OCI-LY1 (cell line): Measurements from ENCODE around the gene ASCC2.

ENCODE experiments used
- H2AFZ ChIP-seq: fragments of 200-600 bp; sonication (generic), shearing (Covaris generic); 2 replicates; pipeline ENCODE4 v1.6.0; 2014; ENCODE audit warnings: antibody characterized with exemption, mild to moderate bottlenecking, low read length
- H3F3A ChIP-seq: fragments of 200-600 bp; sonication (generic), shearing (Covaris generic); 2 replicates; pipeline ENCODE4 v1.6.0; 2014; ENCODE audit warnings: mild to moderate bottlenecking, antibody characterized with exemption, low read length, moderate library complexity; ENCODE audit not compliant: insufficient read depth
- H3K27ac ChIP-seq: fragments of 200-600 bp; sonication (generic); 2 replicates; pipeline ENCODE4 v1.5.1; 2014; ENCODE audit warnings: low read length, mixed run types, mild to moderate bottlenecking, low read depth; ENCODE audit not compliant: poor library complexity, severe bottlenecking
- H3K27me3 ChIP-seq: fragments of 200-600 bp; sonication (generic); 2 replicates; pipeline ENCODE4 v1.6.0; 2014; ENCODE audit warnings: antibody characterized with exemption, mild to moderate bottlenecking, low read length, moderate library complexity; ENCODE audit not compliant: insufficient read depth
- H3K36me3 ChIP-seq: fragments of 200-600 bp; sonication (generic); 2 replicates; pipeline ENCODE4 v1.6.1; 2014; ENCODE audit warnings: mild to moderate bottlenecking, antibody characterized with exemption, low read length, moderate library complexity, mixed read lengths; ENCODE audit not compliant: insufficient read depth
- H3K4me1 ChIP-seq: fragments of 200-600 bp; sonication (generic); 2 replicates; pipeline ENCODE4 v1.5.1; 2014; ENCODE audit warnings: mild to moderate bottlenecking, low read length, moderate library complexity; ENCODE audit not compliant: insufficient read depth, severe bottlenecking
- H3K4me2 ChIP-seq: fragments of 200-600 bp; sonication (generic), shearing (Covaris generic); 2 replicates; pipeline ENCODE4 v1.6.1; 2014; ENCODE audit warnings: low read length
- H3K4me3 ChIP-seq: fragments of 200-600 bp; sonication (generic); 2 replicates; pipeline ENCODE4 v1.5.1; 2014; ENCODE audit warnings: low read length, low read depth, mild to moderate bottlenecking, mixed read lengths; ENCODE audit not compliant: poor library complexity, severe bottlenecking
- H3K79me2 ChIP-seq: fragments of 200-600 bp; shearing (Covaris generic); 2 replicates; pipeline ENCODE4 v1.6.1; 2016; ENCODE audit warnings: mixed run types, low read length, mixed read lengths; ENCODE audit not compliant: insufficient read depth
- H3K9ac ChIP-seq: fragments of 200-600 bp; sonication (generic), shearing (Covaris generic); 2 replicates; pipeline ENCODE4 v1.6.1; 2014; ENCODE audit warnings: mild to moderate bottlenecking, low read length, mixed read lengths
- H3K9me2 ChIP-seq: fragments of 200-600 bp; sonication (generic), shearing (Covaris generic); 2 replicates; pipeline ENCODE4 v1.6.1; 2014; ENCODE audit warnings: low read depth, mild to moderate bottlenecking, low read length, mixed read lengths
- H3K9me3 ChIP-seq: fragments of 200-600 bp; shearing (Covaris generic); 2 replicates; pipeline ENCODE4 v1.6.1; 2014; ENCODE audit warnings: low read length, mixed read lengths
- H4K20me1 ChIP-seq: fragments of 200-600 bp; sonication (generic), shearing (Covaris generic); 2 replicates; pipeline ENCODE4 v1.6.0; 2016; ENCODE audit warnings: mild to moderate bottlenecking, low read length; ENCODE audit not compliant: insufficient read depth
- EZH2 ChIP-seq: fragments of 200-600 bp; sonication (generic), shearing (Covaris generic); IDR thresholded peaks from 2 replicates; pipeline ENCODE4 v1.8.0; 2017; ENCODE audit warnings: borderline replicate concordance, mixed run types, mild to moderate bottlenecking, antibody characterized with exemption, low read length, moderate library complexity, mixed read lengths
- TF ChIP-seq, protein P1 (sequence below): fragments of 200-600 bp; sonication (generic), shearing (Covaris generic); IDR thresholded peaks from 2 replicates; pipeline ENCODE4 v1.5.1; 2017; ENCODE audit warnings: mild to moderate bottlenecking, antibody characterized with exemption, low read length, moderate library complexity, mixed read lengths

The ASCC2 gene

DNA sequence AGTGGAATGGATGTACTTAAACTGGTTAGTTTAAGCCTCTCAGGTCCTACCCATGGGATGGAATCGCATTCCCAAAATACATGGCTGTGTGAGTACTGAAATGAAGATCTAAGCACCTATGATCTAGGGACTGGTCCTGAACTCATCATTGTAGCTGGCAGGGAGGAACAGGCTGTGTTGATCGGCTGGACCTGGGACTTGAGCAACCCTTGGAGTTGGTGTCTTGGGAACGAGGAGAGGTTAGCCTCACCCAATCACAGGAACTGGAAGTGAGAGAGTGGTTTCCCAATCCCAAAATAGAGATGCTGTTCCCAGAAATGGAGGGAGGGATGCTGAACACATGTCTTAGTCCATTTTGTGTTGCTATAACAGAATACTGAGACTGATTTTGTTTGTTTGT lies 16.4 kb upstream of the ASCC2 start:
- no peaks in the 10 kb centered on the region for H4K20me1 ChIP-seq
- no peak overlapping the region for H2AFZ ChIP-seq
- H3K4me3 ChIP-seq = no peak overlapping the region
- no peaks in the 10 kb centered on the region for H3K79me2 ChIP-seq
- TF ChIP-seq, protein P1, sequence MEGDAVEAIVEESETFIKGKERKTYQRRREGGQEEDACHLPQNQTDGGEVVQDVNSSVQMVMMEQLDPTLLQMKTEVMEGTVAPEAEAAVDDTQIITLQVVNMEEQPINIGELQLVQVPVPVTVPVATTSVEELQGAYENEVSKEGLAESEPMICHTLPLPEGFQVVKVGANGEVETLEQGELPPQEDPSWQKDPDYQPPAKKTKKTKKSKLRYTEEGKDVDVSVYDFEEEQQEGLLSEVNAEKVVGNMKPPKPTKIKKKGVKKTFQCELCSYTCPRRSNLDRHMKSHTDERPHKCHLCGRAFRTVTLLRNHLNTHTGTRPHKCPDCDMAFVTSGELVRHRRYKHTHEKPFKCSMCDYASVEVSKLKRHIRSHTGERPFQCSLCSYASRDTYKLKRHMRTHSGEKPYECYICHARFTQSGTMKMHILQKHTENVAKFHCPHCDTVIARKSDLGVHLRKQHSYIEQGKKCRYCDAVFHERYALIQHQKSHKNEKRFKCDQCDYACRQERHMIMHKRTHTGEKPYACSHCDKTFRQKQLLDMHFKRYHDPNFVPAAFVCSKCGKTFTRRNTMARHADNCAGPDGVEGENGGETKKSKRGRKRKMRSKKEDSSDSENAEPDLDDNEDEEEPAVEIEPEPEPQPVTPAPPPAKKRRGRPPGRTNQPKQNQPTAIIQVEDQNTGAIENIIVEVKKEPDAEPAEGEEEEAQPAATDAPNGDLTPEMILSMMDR = no peak
- no peak for TF ChIP-seq EZH2
- no peaks in the 10 kb centered on the region for H3K9me2 ChIP-seq
- no peaks in the 10 kb centered on the region for H3F3A ChIP-seq
- no peaks in the 10 kb centered on the region for H3K27me3 ChIP-seq
- no peak overlapping the region for H3K27ac ChIP-seq
- no peak overlapping the region for H3K4me2 ChIP-seq
- H3K9ac ChIP-seq = no peak overlapping the region
- H3K4me1 ChIP-seq = no peaks in the 10 kb centered on the region
- H3K9me3 ChIP-seq = no peaks in the 10 kb centered on the region
- H3K36me3 ChIP-seq = no peaks in the 10 kb centered on the region

DNA sequence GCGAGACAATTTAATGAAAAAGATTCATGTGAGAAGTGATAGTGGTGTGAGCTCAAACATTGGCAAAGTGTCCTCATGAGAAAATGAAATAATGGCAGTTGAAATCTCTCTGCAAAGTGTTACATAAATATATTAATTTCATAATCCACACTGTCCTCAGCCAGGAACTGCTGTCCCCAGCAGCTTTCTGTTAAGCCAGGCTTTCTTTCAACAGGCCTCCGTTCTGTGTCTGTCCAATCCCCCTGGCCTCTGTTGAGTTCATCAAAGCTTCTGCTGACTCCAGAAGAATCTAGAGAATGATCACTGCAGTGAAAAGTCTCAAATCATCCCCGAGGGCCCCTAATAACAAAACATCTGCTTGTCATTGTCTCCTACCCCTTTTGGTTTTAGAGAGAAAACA lies 10.0 kb upstream of the ASCC2 start:
- no peak for TF ChIP-seq EZH2
- TF ChIP-seq, protein P1 = no peak
- no peaks in the 10 kb centered on the region for H3K27me3 ChIP-seq
- no peak overlapping the region for H3K4me2 ChIP-seq
- H3K36me3 ChIP-seq = no peaks in the 10 kb centered on the region; the same call in 1 of the 2 replicates
- H3K4me3 ChIP-seq = no peak overlapping the region
- H3F3A ChIP-seq = no peaks in the 10 kb centered on the region
- H4K20me1 ChIP-seq = no peaks in the 10 kb centered on the region
- no peaks in the 10 kb centered on the region for H3K9me2 ChIP-seq
- H3K9ac ChIP-seq = no peak overlapping the region
- no peaks in the 10 kb centered on the region for H3K79me2 ChIP-seq
- H3K4me1 ChIP-seq = no peaks in the 10 kb centered on the region
- H3K27ac ChIP-seq = no peak overlapping the region
- no peak overlapping the region for H2AFZ ChIP-seq
- H3K9me3 ChIP-seq = no peaks in the 10 kb centered on the region; the same call in 1 of the 2 replicates

DNA sequence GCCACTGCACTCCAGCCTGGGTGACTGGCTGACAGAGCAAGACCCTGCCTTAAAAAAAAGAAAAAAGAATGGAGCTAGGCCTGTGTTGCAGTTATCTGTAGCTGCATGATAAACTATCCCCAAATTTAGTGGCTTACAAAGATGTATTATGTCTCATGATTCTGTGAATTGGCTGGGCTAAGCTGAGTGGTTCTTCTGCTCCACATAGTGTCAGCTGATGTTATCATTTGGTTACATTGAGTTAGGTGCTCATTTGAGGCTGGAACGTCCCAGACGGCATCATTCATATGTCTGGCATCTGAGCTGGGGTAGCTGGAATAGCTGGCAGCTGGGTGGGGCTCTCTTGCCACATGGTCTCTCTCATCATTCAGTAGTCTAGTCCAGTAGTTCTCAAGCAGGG lies 8.2 kb upstream of the ASCC2 start:
- no peak overlapping the region for H2AFZ ChIP-seq
- no peaks in the 10 kb centered on the region for H3K9me2 ChIP-seq
- H3K4me3 ChIP-seq = no peak overlapping the region
- no peaks in the 10 kb centered on the region; the same call in 1 of the 2 replicates for H3K9me3 ChIP-seq
- no peaks in the 10 kb centered on the region for H3K27me3 ChIP-seq
- no peak overlapping the region for H3K4me2 ChIP-seq
- no peaks in the 10 kb centered on the region for H3K4me1 ChIP-seq
- H3F3A ChIP-seq = no peaks in the 10 kb centered on the region
- H3K36me3 ChIP-seq = no peaks in the 10 kb centered on the region; the same call in 1 of the 2 replicates
- H3K9ac ChIP-seq = no peak overlapping the region
- TF ChIP-seq, protein P1 = no peak
- no peak for TF ChIP-seq EZH2
- H4K20me1 ChIP-seq = no peaks in the 10 kb centered on the region
- no peak overlapping the region for H3K27ac ChIP-seq
- H3K79me2 ChIP-seq = no peaks in the 10 kb centered on the region
